Keratinocyte (primary cell): ENCODE data around the gene CCDC80. TPM values are rescaled to one million over a fixed set of nuclear protein-coding genes. Genes with fewer than 3 reads are reported as not detected.

Experiments used
- DNase-seq: peaks from one replicate; pipeline ENCODE4 v3.0.0-alpha.2; 2011; ENCODE audit warnings: low read depth, missing footprints, low spot score
- FAIRE-seq: peaks from 2 replicates; lab custom pipeline; 2011; peaks lifted over from hg19 to GRCh38; lab: Jason Lieb, UNC
- H2AFZ ChIP-seq: 2 replicates; pipeline ENCODE4 v1.6.0; 2012; ENCODE audit warnings: low read length, control low read depth, inconsistent platforms; ENCODE audit not compliant: control insufficient read depth
- H3K27ac ChIP-seq: 2 replicates; pipeline ENCODE4 v1.5.1; 2011; ENCODE audit warnings: low read length; ENCODE audit not compliant: control insufficient read depth, insufficient read depth
- H3K27me3 ChIP-seq: 3 replicates; pipeline ENCODE4 v1.6.0; 2011; ENCODE audit warnings: low read length; ENCODE audit not compliant: control insufficient read depth, insufficient read depth; ENCODE audit errors: extremely low read depth
- H3K36me3 ChIP-seq, 2 experiments: 2 replicates in 1 of 2; 3 replicates in 1 of 2; pipeline ENCODE4 v1.5.1; 2011; ENCODE audit warnings: low read length in 2 of 2, mild to moderate bottlenecking in 1 of 2; ENCODE audit not compliant: control insufficient read depth in 2 of 2, insufficient read depth in 2 of 2; ENCODE audit errors: extremely low read depth in 1 of 2
- H3K4me1 ChIP-seq: 3 replicates; pipeline ENCODE4 v1.5.1; 2011; ENCODE audit warnings: low read length; ENCODE audit not compliant: control insufficient read depth, insufficient read depth; ENCODE audit errors: extremely low read depth
- H3K4me2 ChIP-seq: 3 replicates; pipeline ENCODE4 v1.6.0; 2011; ENCODE audit warnings: low read depth, low read length; ENCODE audit not compliant: control insufficient read depth, insufficient read depth; ENCODE audit errors: extremely low read depth
- H3K4me3 ChIP-seq, 3 experiments: fragments of 200-600 bp in 1 of 3; sonication (generic) in 1 of 3; 2 replicates in 2 of 3; 3 replicates in 1 of 3; pipeline ENCODE4 v1.5.1; 2011 to 2016; ENCODE audit warnings: low read length in 3 of 3, mild to moderate bottlenecking in 3 of 3, control low read depth in 2 of 3, inconsistent platforms in 1 of 3, low read depth in 1 of 3, mixed read lengths in 1 of 3, mixed run types in 1 of 3, moderate library complexity in 1 of 3; ENCODE audit not compliant: control insufficient read depth in 2 of 3, insufficient read depth in 2 of 3; ENCODE audit errors: extremely low read depth in 1 of 3
- H3K79me2 ChIP-seq: 2 replicates; pipeline ENCODE4 v1.6.0; 2012; ENCODE audit warnings: low read length; ENCODE audit not compliant: control insufficient read depth, insufficient read depth
- H3K9ac ChIP-seq: 3 replicates; pipeline ENCODE4 v1.6.0; 2011; ENCODE audit warnings: low read length; ENCODE audit not compliant: control insufficient read depth, insufficient read depth; ENCODE audit errors: extremely low read depth
- H3K9me1 ChIP-seq: 3 replicates; pipeline ENCODE4 v1.6.0; 2011; ENCODE audit warnings: low read length; ENCODE audit not compliant: control insufficient read depth, insufficient read depth; ENCODE audit errors: extremely low read depth
- H3K9me3 ChIP-seq: 2 replicates; pipeline ENCODE4 v1.5.1; 2012; ENCODE audit warnings: low read depth, low read length; ENCODE audit not compliant: control insufficient read depth
- H4K20me1 ChIP-seq: 3 replicates; pipeline ENCODE4 v1.6.0; 2011; ENCODE audit warnings: low read length; ENCODE audit not compliant: control insufficient read depth, insufficient read depth; ENCODE audit errors: extremely low read depth
- CTCF ChIP-seq, 3 experiments: IDR thresholded peaks in 1 of 3; conservative IDR thresholded peaks in 1 of 3; optimal IDR thresholded peaks in 1 of 3; 2 replicates in 2 of 3; 3 replicates in 1 of 3; pipeline versions ENCODE3 to v1.5.1; 2011; ENCODE audit warnings: low read length in 3 of 3, mild to moderate bottlenecking in 3 of 3, moderate library complexity in 2 of 3, control low read depth in 1 of 3, inconsistent platforms in 1 of 3; ENCODE audit not compliant: insufficient read depth in 2 of 3; ENCODE audit errors: extremely low read depth in 1 of 3
- EZH2 ChIP-seq: IDR thresholded peaks from one replicate; pipeline ENCODE4 v1.6.1; 2012; ENCODE audit warnings: inconsistent platforms, mild to moderate bottlenecking, low read length, moderate library complexity
- dilution Hi-C: fragments of 300-500 bp; cut with MboI; formaldehyde crosslinking; loops from one replicate; pipeline ENCODE4 v1.7.0; 2020; ENCODE audit warnings: low sequenced_read_pairs; ENCODE audit not compliant: extremely low pct_ligation_motif_present
- polyA plus RNA-seq, 5 experiments: library from polyadenylated mRNA; depleted of rRNA in 3 of 5; stranded (reverse) in 3 of 5; stranded (forward) in 1 of 5; unstranded in 1 of 5; fragments of >200 nt; gene quantifications; 1 replicate in 1 of 5; 2 replicates in 3 of 5; 3 replicates in 1 of 5; pipeline versions ENCODE4 v1.2.1 to v1.2.3, GENCODE V29; 2011 to 2012; ENCODE audit warnings: missing spikeins in 2 of 5, low read depth in 1 of 5, low replicate concordance in 1 of 5

CCDC80 gene
- polyA plus RNA-seq, 1 donor (not counting 4 experiments of a cell fraction or from before 2014, with no cell fraction given): 12.8 TPM

GRCh38 chr3:112654492-112654891 lies 13.5 kb upstream of the CCDC80 start:
- peak overlapping the region; percentile 81 for H3K4me2 ChIP-seq
- H3K36me3 ChIP-seq: no peaks in the 10 kb centered on the region
- FAIRE-seq (no peak), DNase-seq (no peak)
- dilution Hi-C loops: no loop called here
- no peaks in the 10 kb centered on the region for H3K9me1 ChIP-seq
- H3K9ac ChIP-seq: peak overlapping the region; percentile 75
- H3K4me3 ChIP-seq: no peak overlapping the region
- H2AFZ ChIP-seq: peak overlapping the region; percentile 64
- H3K27ac ChIP-seq: peak overlapping the region; percentile 90
- no peaks in the 10 kb centered on the region for H4K20me1 ChIP-seq
- no peaks in the 10 kb centered on the region for H3K27me3 ChIP-seq
- no peaks in the 10 kb centered on the region for H3K9me3 ChIP-seq
- H3K4me1 ChIP-seq: peaks cover 48% of the 10 kb centered on the region
- no peak for TF ChIP-seq EZH2
- no peak for TF ChIP-seq CTCF (optimal IDR thresholded peaks at IDR 0.05 in 1 of 3, IDR thresholded peaks at IDR 0.05 in 1 of 3, conservative IDR thresholded peaks at IDR 0.05 in 1 of 3; ENCODE audit: extremely low read depth in 1 of 3, insufficient read depth in 2 of 3, low read length in 3 of 3)
- H3K79me2 ChIP-seq: no peaks in the 10 kb centered on the region

GRCh38 chr3:112653881-112654300 lies 12.9 kb upstream of the CCDC80 start:
- Histone ChIP-seq H3K9me3 (no peaks in the 10 kb centered on the region), H3K36me3 (no peaks in the 10 kb centered on the region), H3K4me2 (peak overlapping the region; percentile 81), H3K9ac (peak overlapping the region; percentile 75), H4K20me1 (no peaks in the 10 kb centered on the region), H3K4me1 (peaks cover 49% of the 10 kb centered on the region), H3K9me1 (no peaks in the 10 kb centered on the region), H3K27ac (peak overlapping the region; percentile 90), H3K79me2 (no peaks in the 10 kb centered on the region), H3K4me3 (peak overlapping the region in 2 of 3 experiments; percentile 40 to 47), H3K27me3 (no peaks in the 10 kb centered on the region), H2AFZ (peak overlapping the region; percentile 52)
- no peak for TF ChIP-seq EZH2
- TF ChIP-seq CTCF (optimal IDR thresholded peaks at IDR 0.05 in 1 of 3, IDR thresholded peaks at IDR 0.05 in 1 of 3, conservative IDR thresholded peaks at IDR 0.05 in 1 of 3; ENCODE audit: extremely low read depth in 1 of 3, insufficient read depth in 2 of 3, low read length in 3 of 3): no peak
- dilution Hi-C loops: no loop called here
- DNase-seq (no peak), FAIRE-seq (no peak)
